GM21825 (cell line): Measurements from ENCODE around the gene IP6K1.
"Not testable (repeated sequence)": the region's sequence is repeated elsewhere in the genome, so short reads cannot be mapped to it uniquely, and the experiment has no call there.

ENCODE experiments used
- ATAC-seq: cut with Tn5 transposase; IDR thresholded peaks from one replicate; pipeline ENCODE4 v1.9.1; 2021; ENCODE audit warnings: mild to moderate bottlenecking, moderate library complexity; ENCODE audit not compliant: unreplicated experiment

IP6K1 gene

GRCh38 chr3:49794926-49795905, 8.9 kb upstream of the IP6K1 start:
- ATAC-seq: no peak

- no peak for ATAC-seq
Measured at GRCh38 chr3:49794431-49794830, 8.1 kb upstream of the IP6K1 start.

- ATAC-seq: no peak
Measured at GRCh38 chr3:49793486-49794085, 7.2 kb upstream of the IP6K1 start.

- ATAC-seq: no peak
Measured at GRCh38 chr3:49792371-49793150, 6.2 kb upstream of the IP6K1 start.

- no peak for ATAC-seq
Measured at GRCh38 chr3:49791571-49791970, 5.2 kb upstream of the IP6K1 start.

- no peak for ATAC-seq
Measured at GRCh38 chr3:49790626-49791411, 4.5 kb upstream of the IP6K1 start.

GRCh38 chr3:49788056-49788455, 1.7 kb upstream of the IP6K1 start:
- no peak for ATAC-seq

- no peak for ATAC-seq
Measured at GRCh38 chr3:49787536-49787935, 1.2 kb upstream of the IP6K1 start.

GRCh38 chr3:49787182-49787464, 781 bp upstream of the IP6K1 start:
- ATAC-seq: no peak

GRCh38 chr3:49785565-49786356, 581 bp downstream of the IP6K1 start:
- peak; percentile 36 for ATAC-seq

GRCh38 chr3:49782277-49782676, 4.1 kb downstream of the IP6K1 start:
- ATAC-seq: not testable (repeated sequence)

- no peak for ATAC-seq
Measured at GRCh38 chr3:49781415-49782199, 4.7 kb downstream of the IP6K1 start.

GRCh38 chr3:49780975-49781365, 5.4 kb downstream of the IP6K1 start:
- ATAC-seq: not testable (repeated sequence)

GRCh38 chr3:49780080-49780974, 6.0 kb downstream of the IP6K1 start:
- ATAC-seq: no peak

GRCh38 chr3:49779358-49780079, 6.8 kb downstream of the IP6K1 start:
- ATAC-seq: no peak

- not testable (repeated sequence) for ATAC-seq
Measured at GRCh38 chr3:49776101-49776500, 10.2 kb downstream of the IP6K1 start.

- ATAC-seq: no peak
Measured at GRCh38 chr3:49775538-49775937, 10.8 kb downstream of the IP6K1 start.

- ATAC-seq: no peak
Measured at GRCh38 chr3:49772703-49773102, 13.6 kb downstream of the IP6K1 start.
